IMR-90 (cell line): ENCODE data around the gene OSBPL2. TPM values are rescaled to one million over a fixed set of nuclear protein-coding genes. Genes with fewer than 3 reads are reported as not detected.

Experiments used
- ATAC-seq: fragments of 200-7000 bp; cut with Tn5 transposase; 2 replicates; pipeline ENCODE4 v1.9.1; 2020; ENCODE audit warnings: low read depth, mild to moderate bottlenecking, moderate library complexity
- BruUV-seq: library from RNA; stranded (reverse); fragments of 400-500 nt; replicated peaks from 2 replicates; lab custom pipeline; 2021; lab: Mats Ljungman, UMichigan
- CTCF ChIA-PET: fragments of 300-600 bp; formaldehyde crosslinking; extraction: SDS; loops from one replicate; lab custom pipeline; 2021; ENCODE audit warnings: antibody characterized with exemption; lab: Yijun Ruan, JAX
- POLR2A ChIA-PET: fragments of 300-600 bp; sonication (Branson Sonifier 250); formaldehyde crosslinking; loops from one replicate; lab custom pipeline; 2022; ENCODE audit warnings: antibody characterized with exemption; ENCODE audit not compliant: unreplicated experiment; lab: Charles Lee
- DNase-seq: peaks from one replicate; pipeline ENCODE4 v3.0.0; 2013
- H2AFZ ChIP-seq: replicated peaks from 2 replicates; pipeline ENCODE3; 2013; ENCODE audit warnings: low read length, mild to moderate bottlenecking; ENCODE audit not compliant: poor library complexity
- H2AK5ac ChIP-seq: 2 replicates; pipeline ENCODE4 v1.6.1; 2013; ENCODE audit warnings: low read depth, low read length, inconsistent platforms
- H2AK9ac ChIP-seq: replicated peaks from 2 replicates; pipeline ENCODE3; 2013; ENCODE audit warnings: mild to moderate bottlenecking, low read depth, low read length, moderate library complexity; ENCODE audit not compliant: poor library complexity
- H2BK120ac ChIP-seq: 2 replicates; pipeline ENCODE4 v1.6.1; 2013; ENCODE audit warnings: low read depth, low read length, inconsistent platforms
- H2BK15ac ChIP-seq: 3 replicates; pipeline ENCODE4 v1.6.1; 2013; ENCODE audit warnings: low read depth, low read length, inconsistent platforms
- H2BK20ac ChIP-seq: 2 replicates; pipeline ENCODE4 v1.6.1; 2013; ENCODE audit warnings: low read depth, mild to moderate bottlenecking, inconsistent platforms, low read length, moderate library complexity
- H2BK5ac ChIP-seq: 2 replicates; pipeline ENCODE4 v1.6.1; 2013; ENCODE audit warnings: mild to moderate bottlenecking, low read depth, low read length, inconsistent platforms; ENCODE audit not compliant: poor library complexity, severe bottlenecking
- H3K14ac ChIP-seq: replicated peaks from 2 replicates; pipeline ENCODE4 v1.6.1; 2013; ENCODE audit warnings: low read depth, low read length, inconsistent platforms
- H3K18ac ChIP-seq: 2 replicates; pipeline ENCODE4 v1.6.1; 2013; ENCODE audit warnings: low read depth, low read length, control low read depth
- H3K23ac ChIP-seq: 2 replicates; pipeline ENCODE4 v1.6.1; 2013; ENCODE audit warnings: low read depth, low read length, inconsistent platforms
- H3K27ac ChIP-seq: 2 replicates; pipeline ENCODE4 v1.5.1; 2013; ENCODE audit warnings: mild to moderate bottlenecking, control low read depth, low read length; ENCODE audit not compliant: insufficient read depth
- H3K27me3 ChIP-seq: 2 replicates; pipeline ENCODE4 v1.6.1; 2013; ENCODE audit warnings: low read length; ENCODE audit not compliant: control insufficient read depth, insufficient read depth
- H3K36me3 ChIP-seq: 2 replicates; pipeline ENCODE4 v1.6.1; 2013; ENCODE audit warnings: low read length, mixed read lengths; ENCODE audit not compliant: control insufficient read depth, insufficient read depth
- H3K4ac ChIP-seq: 2 replicates; pipeline ENCODE4 v1.6.1; 2013; ENCODE audit warnings: low read depth, low read length, inconsistent platforms
- H3K4me1 ChIP-seq: 2 replicates; pipeline ENCODE4 v1.6.1; 2013; ENCODE audit warnings: low read length, mixed read lengths; ENCODE audit not compliant: control insufficient read depth, insufficient read depth
- H3K4me2 ChIP-seq: 2 replicates; pipeline ENCODE4 v1.6.1; 2013; ENCODE audit warnings: low read depth, mild to moderate bottlenecking, control low read depth, low read length, moderate library complexity
- H3K4me3 ChIP-seq: 2 replicates; pipeline ENCODE4 v1.5.1; 2013; ENCODE audit warnings: low read depth, mild to moderate bottlenecking, control low read depth, low read length, moderate library complexity; ENCODE audit not compliant: insufficient read depth
- H3K56ac ChIP-seq: 2 replicates; pipeline ENCODE4 v1.6.1; 2013; ENCODE audit warnings: low read length, inconsistent platforms; ENCODE audit not compliant: insufficient read depth; ENCODE audit errors: extremely low read depth
- H3K79me1 ChIP-seq, 2 experiments: 2 replicates each; pipeline ENCODE4 v1.6.1; 2013; ENCODE audit warnings: low read length in 2 of 2, inconsistent platforms in 1 of 2, low read depth in 1 of 2
- H3K9ac ChIP-seq: 2 replicates; pipeline ENCODE4 v1.6.1; 2013; ENCODE audit warnings: low read depth, low read length, control low read depth
- H3K9me1 ChIP-seq: 2 replicates; pipeline ENCODE4 v1.6.1; 2013; ENCODE audit warnings: low read length, inconsistent platforms; ENCODE audit not compliant: insufficient read depth
- H3K9me3 ChIP-seq: 2 replicates; pipeline ENCODE4 v1.6.1; 2013; ENCODE audit warnings: low read length; ENCODE audit not compliant: control insufficient read depth, insufficient read depth
- H4K20me1 ChIP-seq: 2 replicates; pipeline ENCODE4 v1.6.1; 2013; ENCODE audit warnings: low read length, inconsistent platforms; ENCODE audit not compliant: insufficient read depth
- H4K5ac ChIP-seq: 2 replicates; pipeline ENCODE4 v1.6.1; 2013; ENCODE audit warnings: mild to moderate bottlenecking, low read depth, low read length, control low read depth
- H4K8ac ChIP-seq, 2 experiments: 2 replicates each; pipeline ENCODE4 v1.6.1; 2013; ENCODE audit warnings: low read depth in 2 of 2, low read length in 2 of 2, control low read depth in 1 of 2, inconsistent platforms in 1 of 2
- H4K91ac ChIP-seq: 2 replicates; pipeline ENCODE4 v1.6.1; 2013; ENCODE audit warnings: low read depth, low read length, inconsistent platforms; ENCODE audit not compliant: insufficient read depth
- BHLHE40 ChIP-seq: fragments of 150-350 bp; IDR thresholded peaks from 2 replicates; pipeline ENCODE4 v1.6.1; 2016; ENCODE audit warnings: mild to moderate bottlenecking, low read depth, low read length
- CEBPB ChIP-seq: IDR thresholded peaks from 2 replicates; pipeline ENCODE4 v1.6.1; 2012; ENCODE audit warnings: low read depth, low read length, improper control_type of control experiment
- CHD1 ChIP-seq: IDR thresholded peaks from 2 replicates; pipeline ENCODE4 v1.6.1; 2012; ENCODE audit warnings: low read depth, low read length, improper control_type of control experiment
- FOS ChIP-seq: fragments of 150-350 bp; IDR thresholded peaks from 2 replicates; pipeline ENCODE4 v1.6.1; 2016; ENCODE audit warnings: low read depth, low read length
- MAFK ChIP-seq: IDR thresholded peaks from 2 replicates; pipeline ENCODE4 v1.6.1; 2012; ENCODE audit warnings: low read depth, low read length, improper control_type of control experiment
- MAZ ChIP-seq: IDR thresholded peaks from 2 replicates; pipeline ENCODE4 v1.6.1; 2012; ENCODE audit warnings: low read depth, mild to moderate bottlenecking, low read length, improper control_type of control experiment, moderate library complexity, borderline replicate concordance
- MXI1 ChIP-seq: IDR thresholded peaks from 2 replicates; pipeline ENCODE4 v1.6.1; 2012; ENCODE audit warnings: low read depth, mild to moderate bottlenecking, low read length, moderate library complexity, borderline replicate concordance
- NFE2L2 ChIP-seq: fragments of 150-350 bp; IDR thresholded peaks from 2 replicates; pipeline ENCODE4 v1.6.1; 2016; ENCODE audit warnings: low read depth, mild to moderate bottlenecking, low read length
- POLR2A ChIP-seq: IDR thresholded peaks from 2 replicates; pipeline ENCODE4 v1.6.1; 2012; ENCODE audit warnings: mild to moderate bottlenecking, low read depth, low read length
- RAD21 ChIP-seq: IDR thresholded peaks from 2 replicates; pipeline ENCODE4 v1.6.1; 2012; ENCODE audit warnings: low read length, improper control_type of control experiment
- RCOR1 ChIP-seq: IDR thresholded peaks from 2 replicates; pipeline ENCODE4 v1.6.1; 2012; ENCODE audit warnings: mild to moderate bottlenecking, low read length, improper control_type of control experiment; ENCODE audit not compliant: insufficient replicate concordance
- RFX5 ChIP-seq: IDR thresholded peaks from 2 replicates; pipeline ENCODE4 v1.8.0; 2012; ENCODE audit warnings: low read depth, mild to moderate bottlenecking, low read length, moderate library complexity
- SMC3 ChIP-seq: fragments of 150-350 bp; IDR thresholded peaks from 2 replicates; pipeline ENCODE4 v1.6.1; 2016; ENCODE audit warnings: low read depth, mild to moderate bottlenecking, antibody characterized with exemption, low read length, moderate library complexity
- WGBS, 2 experiments: methylation state at CpG; one replicate each; pipeline versions ENCODE4 v1.1.5 to v1.1.7; 2013; ENCODE audit warnings: missing lambda C conversion rate in 2 of 2; ENCODE audit not compliant: insufficient read length in 1 of 2; ENCODE audit errors: extremely low coverage in 2 of 2; 5-methylcytosine and 5-hydroxymethylcytosine counted together
- dilution Hi-C: fragments of 300-500 bp; cut with HindIII; formaldehyde crosslinking; loops from one replicate; pipeline ENCODE4 v1.14.3; 2018; ENCODE audit warnings: low sequenced_read_pairs; ENCODE audit not compliant: unreplicated experiment
- in situ Hi-C: fragments of 300-500 bp; cut with MboI; formaldehyde crosslinking; loops from 3 replicates; pipeline ENCODE4 v1.14.3; 2019; ENCODE audit warnings: low sequenced_read_pairs, inconsistent platforms, mixed read lengths
- intact Hi-C: fragments of 100-400 bp; cut with micrococcal nuclease; formaldehyde crosslinking; loops from 2 replicates; pipeline ENCODE4 v1.10.0; 2022
- polyA plus RNA-seq, 3 experiments: library from polyadenylated mRNA; depleted of rRNA; stranded (reverse); fragments of >200 nt; gene quantifications; 2 replicates each; pipeline ENCODE4 v1.2.3, GENCODE V29; 2012; ENCODE audit warnings: low replicate concordance in 1 of 3
- total RNA-seq: library from RNA; depleted of rRNA; stranded (reverse); fragments of >200 nt; gene quantifications from 2 replicates; pipeline ENCODE4 v1.2.3, GENCODE V29; 2012
- TF ChIP-seq, protein P1 (sequence below): conservative IDR thresholded peaks from 2 replicates; pipeline ENCODE4 v1.5.1; 2012; ENCODE audit warnings: mild to moderate bottlenecking, low read depth, low read length, improper control_type of control experiment
- TF ChIP-seq, protein P2 (sequence below): fragments of 150-350 bp; IDR thresholded peaks from 2 replicates; pipeline ENCODE4 v1.6.1; 2017; ENCODE audit warnings: mild to moderate bottlenecking, antibody characterized with exemption, low read length, low read depth
- TF ChIP-seq, protein P3 (sequence below): fragments of 150-350 bp; IDR thresholded peaks from 2 replicates; pipeline ENCODE4 v1.6.1; 2016; ENCODE audit warnings: low read depth, mild to moderate bottlenecking, low read length, moderate library complexity, borderline replicate concordance

The OSBPL2 gene
- total and polyA plus RNA-seq, 2 of the 4 experiments (the other 2 are of a cell fraction) = 19.3 to 27.6 TPM

DNA sequence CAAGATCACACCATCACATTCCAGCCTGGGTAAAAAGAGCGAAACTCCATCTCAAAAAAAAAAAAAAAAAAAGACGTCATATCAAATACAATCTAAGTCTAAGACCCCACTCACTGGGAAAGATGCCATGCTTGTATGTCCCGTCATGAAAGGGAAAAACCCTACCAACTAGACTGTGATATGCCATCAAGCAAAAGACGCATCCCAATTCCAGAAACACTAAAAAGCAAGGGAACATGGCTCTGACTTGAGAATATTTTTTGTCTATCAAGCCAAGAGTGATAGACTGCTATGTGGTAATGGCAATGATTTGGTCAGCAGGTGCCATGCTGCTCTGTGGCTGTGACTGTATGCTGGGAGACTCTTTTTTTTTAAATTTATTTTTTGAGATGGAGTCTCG lies 105.8 kb downstream of the OSBPL2 start:
- Histone ChIP-seq H4K8ac (no peak overlapping the region), H3K9me1 (peaks cover 2% of the 10 kb centered on the region; the same call in 1 of the 2 replicates), H2BK120ac (no peak overlapping the region), H2AK5ac (peak overlapping the region; percentile 34; the same call in 1 of the 2 replicates), H2AFZ (no peak overlapping the region), H3K14ac (no peak overlapping the region), H3K4me2 (no peak overlapping the region), H3K23ac (no peak overlapping the region), H3K27me3 (no peaks in the 10 kb centered on the region), H2BK5ac (no peak overlapping the region), H2BK15ac (no peak overlapping the region), H2AK9ac (no peak overlapping the region), H4K20me1 (no peaks in the 10 kb centered on the region), H3K4me3 (no peak overlapping the region), H3K56ac (no peak overlapping the region), H4K5ac (0 out of 2 replicates have a peak overlapping the region, but pooled peaks have one; percentile 10), H2BK20ac (0 out of 2 replicates have a peak overlapping the region, but pooled peaks have one; percentile 14), H3K18ac (peak overlapping the region; percentile 37; the same call in 1 of the 2 replicates), H3K9ac (no peak overlapping the region), H3K36me3 (peaks cover 5% of the 10 kb centered on the region; the same call in 1 of the 2 replicates), H3K4me1 (no peaks in the 10 kb centered on the region; the same call in 1 of the 2 replicates), H3K79me1 (no peaks in the 10 kb centered on the region), H3K4ac (no peak overlapping the region), H3K27ac (no peak overlapping the region), H3K9me3 (peaks cover 2% of the 10 kb centered on the region), H4K91ac (no peak overlapping the region)
- ChIA-PET CTCF (interaction anchor here (0.7 to 1.4 kb wide), 4 partner anchors 12 to 38 kb away, joined by 4 to 6 read pairs (median 4); no protein-coding TSS in a partner anchor), POLR2A (no interaction called here)
- ATAC-seq (no peak), DNase-seq (no peak)
- in situ Hi-C loops (no loop called here), intact Hi-C loops (no loop called here), dilution Hi-C loops (no loop called here)
- TF ChIP-seq RFX5 (no peak), RAD21 (no peak), FOS (no peak), BHLHE40 (no peak), CHD1 (no peak), SMC3 (no peak), MAFK (no peak), POLR2A (no peak), MAZ (no peak), CEBPB (no peak), MXI1 (no peak), RCOR1 (no peak), NFE2L2 (no peak)
- TF ChIP-seq, protein P1, sequence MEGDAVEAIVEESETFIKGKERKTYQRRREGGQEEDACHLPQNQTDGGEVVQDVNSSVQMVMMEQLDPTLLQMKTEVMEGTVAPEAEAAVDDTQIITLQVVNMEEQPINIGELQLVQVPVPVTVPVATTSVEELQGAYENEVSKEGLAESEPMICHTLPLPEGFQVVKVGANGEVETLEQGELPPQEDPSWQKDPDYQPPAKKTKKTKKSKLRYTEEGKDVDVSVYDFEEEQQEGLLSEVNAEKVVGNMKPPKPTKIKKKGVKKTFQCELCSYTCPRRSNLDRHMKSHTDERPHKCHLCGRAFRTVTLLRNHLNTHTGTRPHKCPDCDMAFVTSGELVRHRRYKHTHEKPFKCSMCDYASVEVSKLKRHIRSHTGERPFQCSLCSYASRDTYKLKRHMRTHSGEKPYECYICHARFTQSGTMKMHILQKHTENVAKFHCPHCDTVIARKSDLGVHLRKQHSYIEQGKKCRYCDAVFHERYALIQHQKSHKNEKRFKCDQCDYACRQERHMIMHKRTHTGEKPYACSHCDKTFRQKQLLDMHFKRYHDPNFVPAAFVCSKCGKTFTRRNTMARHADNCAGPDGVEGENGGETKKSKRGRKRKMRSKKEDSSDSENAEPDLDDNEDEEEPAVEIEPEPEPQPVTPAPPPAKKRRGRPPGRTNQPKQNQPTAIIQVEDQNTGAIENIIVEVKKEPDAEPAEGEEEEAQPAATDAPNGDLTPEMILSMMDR = no peak
- TF ChIP-seq, protein P2, sequence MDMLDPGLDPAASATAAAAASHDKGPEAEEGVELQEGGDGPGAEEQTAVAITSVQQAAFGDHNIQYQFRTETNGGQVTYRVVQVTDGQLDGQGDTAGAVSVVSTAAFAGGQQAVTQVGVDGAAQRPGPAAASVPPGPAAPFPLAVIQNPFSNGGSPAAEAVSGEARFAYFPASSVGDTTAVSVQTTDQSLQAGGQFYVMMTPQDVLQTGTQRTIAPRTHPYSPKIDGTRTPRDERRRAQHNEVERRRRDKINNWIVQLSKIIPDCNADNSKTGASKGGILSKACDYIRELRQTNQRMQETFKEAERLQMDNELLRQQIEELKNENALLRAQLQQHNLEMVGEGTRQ = no peak
- TF ChIP-seq, protein P3, sequence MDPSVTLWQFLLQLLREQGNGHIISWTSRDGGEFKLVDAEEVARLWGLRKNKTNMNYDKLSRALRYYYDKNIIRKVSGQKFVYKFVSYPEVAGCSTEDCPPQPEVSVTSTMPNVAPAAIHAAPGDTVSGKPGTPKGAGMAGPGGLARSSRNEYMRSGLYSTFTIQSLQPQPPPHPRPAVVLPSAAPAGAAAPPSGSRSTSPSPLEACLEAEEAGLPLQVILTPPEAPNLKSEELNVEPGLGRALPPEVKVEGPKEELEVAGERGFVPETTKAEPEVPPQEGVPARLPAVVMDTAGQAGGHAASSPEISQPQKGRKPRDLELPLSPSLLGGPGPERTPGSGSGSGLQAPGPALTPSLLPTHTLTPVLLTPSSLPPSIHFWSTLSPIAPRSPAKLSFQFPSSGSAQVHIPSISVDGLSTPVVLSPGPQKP = no peak
- WGBS, 2 experiments = 100% methylated on average over 1 of the region's 5 CpGs; no CpG with 5 or more reads in 1 of the 2 experiments
- no TSS peak for BruUV-seq
